Measurements from ENCODE around the gene MSANTD3.
"Not testable (repeated sequence)": the region's sequence is repeated elsewhere in the genome, so short reads cannot be mapped to it uniquely, and the experiment has no call there.

Gene MSANTD3

GRCh38 chr9:100413839-100414420, 13.0 kb upstream of the MSANTD3 start:
- TF ChIP-seq CTCF (IDR thresholded peaks at IDR 0.05; ENCODE audit: control extremely low read depth, extremely low read depth, low read depth, missing control alignments): no peak
- ChIA-PET POLR2A (no interaction called here), CTCF (interaction anchor here (1.0 to 1.2 kb wide), 4 partner anchors 13 to 51 kb away, joined by 3 to 5 read pairs (median 4); partner anchors contain the start of gene MSANTD3)
- no peak for DNase-seq (ENCODE audit: extremely low spot score)

- no peak for DNase-seq (ENCODE audit: extremely low spot score)
- POLR2A ChIA-PET: no interaction called here
- CTCF ChIA-PET: interaction anchor here (0.9 to 2.6 kb wide), 3 partner anchors 9 to 20 kb away, joined by 3 to 14 read pairs (median 3); partner anchors contain the start of gene MSANTD3
- no peak for TF ChIP-seq CTCF (IDR thresholded peaks at IDR 0.05; ENCODE audit: control extremely low read depth, extremely low read depth, low read depth, missing control alignments)
Measured at GRCh38 chr9:100417815-100418214, 9.1 kb upstream of the MSANTD3 start.

GRCh38 chr9:100419166-100419565, 7.8 kb upstream of the MSANTD3 start:
- TF ChIP-seq CTCF (IDR thresholded peaks at IDR 0.05; ENCODE audit: control extremely low read depth, extremely low read depth, low read depth, missing control alignments): no peak
- no peak for DNase-seq (ENCODE audit: extremely low spot score)
- POLR2A ChIA-PET: no interaction called here
- CTCF ChIA-PET: interaction anchor here (0.8 to 1.4 kb wide), 3 partner anchors 9 to 33 kb away, joined by 3 read pairs; no protein-coding TSS in a partner anchor

GRCh38 chr9:100421116-100421515, 5.8 kb upstream of the MSANTD3 start:
- CTCF ChIA-PET: interaction anchor here (1.6 to 4.5 kb wide), 2 partner anchors 17 kb away, joined by 8 to 24 read pairs; no protein-coding TSS in a partner anchor
- POLR2A ChIA-PET; DNase-seq (ENCODE audit: extremely low spot score): not testable (repeated sequence)

- CTCF ChIA-PET: interaction anchor here (1.0 to 2.6 kb wide), 4 partner anchors 9 to 1194 kb away, joined by 3 to 18 read pairs (median 4); partner anchors contain the start of gene TEX10
- DNase-seq (ENCODE audit: extremely low spot score): no peak
- POLR2A ChIA-PET: no interaction called here
- TF ChIP-seq CTCF (IDR thresholded peaks at IDR 0.05; ENCODE audit: control extremely low read depth, extremely low read depth, low read depth, missing control alignments): no peak
Measured at GRCh38 chr9:100425758-100426157, 1.2 kb upstream of the MSANTD3 start.

GRCh38 chr9:100426189-100426529, 784 bp upstream of the MSANTD3 start:
- ChIA-PET POLR2A (no interaction called here), CTCF (interaction anchor here (1.0 to 2.6 kb wide), 5 partner anchors 9 to 74 kb away, joined by 3 to 18 read pairs (median 4); partner anchors contain the start of gene TEX10)
- no peak for DNase-seq (ENCODE audit: extremely low spot score)
- TF ChIP-seq CTCF (IDR thresholded peaks at IDR 0.05; ENCODE audit: control extremely low read depth, extremely low read depth, low read depth, missing control alignments): no peak

Measured in GM10248 (cell line).